Measurements from ENCODE around the gene KCTD10.
"Not testable (repeated sequence)": the region's sequence is repeated elsewhere in the genome, so short reads cannot be mapped to it uniquely, and the experiment has no call there.

DNA sequence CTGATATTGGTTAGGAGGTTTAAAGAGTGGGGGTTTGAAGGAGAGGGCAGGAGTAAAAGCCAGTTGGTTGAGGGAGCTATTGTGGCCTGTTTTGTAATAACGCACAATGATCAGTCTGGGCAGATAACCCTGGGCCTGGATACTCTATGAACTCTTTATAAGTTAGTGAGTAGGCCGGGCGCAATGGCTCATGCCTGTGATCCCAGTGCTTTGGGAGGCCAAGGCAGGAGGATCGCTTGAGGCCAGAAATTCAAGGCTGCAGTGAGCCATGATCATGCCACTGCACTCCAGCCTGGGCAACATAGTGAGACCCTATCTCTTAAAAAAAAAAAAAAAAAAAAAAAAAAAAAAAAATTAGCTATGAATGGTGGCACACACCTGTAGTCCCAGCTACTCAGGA lies 71.0 kb downstream of the KCTD10 start:
- not testable (repeated sequence) for TF ChIP-seq POLR2AphosphoS5 (IDR thresholded peaks at IDR 0.05; ENCODE audit: low read depth, low read length); GABPA (IDR thresholded peaks at IDR 0.05; ENCODE audit: low read depth); YY1 (IDR thresholded peaks at IDR 0.05; ENCODE audit: low read depth); EZH2phosphoT487 (IDR thresholded peaks at IDR 0.05; ENCODE audit: borderline replicate concordance, low read depth); MAX (IDR thresholded peaks at IDR 0.05; ENCODE audit: low read depth)
- TF ChIP-seq, protein P1, sequence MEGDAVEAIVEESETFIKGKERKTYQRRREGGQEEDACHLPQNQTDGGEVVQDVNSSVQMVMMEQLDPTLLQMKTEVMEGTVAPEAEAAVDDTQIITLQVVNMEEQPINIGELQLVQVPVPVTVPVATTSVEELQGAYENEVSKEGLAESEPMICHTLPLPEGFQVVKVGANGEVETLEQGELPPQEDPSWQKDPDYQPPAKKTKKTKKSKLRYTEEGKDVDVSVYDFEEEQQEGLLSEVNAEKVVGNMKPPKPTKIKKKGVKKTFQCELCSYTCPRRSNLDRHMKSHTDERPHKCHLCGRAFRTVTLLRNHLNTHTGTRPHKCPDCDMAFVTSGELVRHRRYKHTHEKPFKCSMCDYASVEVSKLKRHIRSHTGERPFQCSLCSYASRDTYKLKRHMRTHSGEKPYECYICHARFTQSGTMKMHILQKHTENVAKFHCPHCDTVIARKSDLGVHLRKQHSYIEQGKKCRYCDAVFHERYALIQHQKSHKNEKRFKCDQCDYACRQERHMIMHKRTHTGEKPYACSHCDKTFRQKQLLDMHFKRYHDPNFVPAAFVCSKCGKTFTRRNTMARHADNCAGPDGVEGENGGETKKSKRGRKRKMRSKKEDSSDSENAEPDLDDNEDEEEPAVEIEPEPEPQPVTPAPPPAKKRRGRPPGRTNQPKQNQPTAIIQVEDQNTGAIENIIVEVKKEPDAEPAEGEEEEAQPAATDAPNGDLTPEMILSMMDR (IDR thresholded peaks at IDR 0.05): not testable (repeated sequence)
- TF ChIP-seq, protein P2, sequence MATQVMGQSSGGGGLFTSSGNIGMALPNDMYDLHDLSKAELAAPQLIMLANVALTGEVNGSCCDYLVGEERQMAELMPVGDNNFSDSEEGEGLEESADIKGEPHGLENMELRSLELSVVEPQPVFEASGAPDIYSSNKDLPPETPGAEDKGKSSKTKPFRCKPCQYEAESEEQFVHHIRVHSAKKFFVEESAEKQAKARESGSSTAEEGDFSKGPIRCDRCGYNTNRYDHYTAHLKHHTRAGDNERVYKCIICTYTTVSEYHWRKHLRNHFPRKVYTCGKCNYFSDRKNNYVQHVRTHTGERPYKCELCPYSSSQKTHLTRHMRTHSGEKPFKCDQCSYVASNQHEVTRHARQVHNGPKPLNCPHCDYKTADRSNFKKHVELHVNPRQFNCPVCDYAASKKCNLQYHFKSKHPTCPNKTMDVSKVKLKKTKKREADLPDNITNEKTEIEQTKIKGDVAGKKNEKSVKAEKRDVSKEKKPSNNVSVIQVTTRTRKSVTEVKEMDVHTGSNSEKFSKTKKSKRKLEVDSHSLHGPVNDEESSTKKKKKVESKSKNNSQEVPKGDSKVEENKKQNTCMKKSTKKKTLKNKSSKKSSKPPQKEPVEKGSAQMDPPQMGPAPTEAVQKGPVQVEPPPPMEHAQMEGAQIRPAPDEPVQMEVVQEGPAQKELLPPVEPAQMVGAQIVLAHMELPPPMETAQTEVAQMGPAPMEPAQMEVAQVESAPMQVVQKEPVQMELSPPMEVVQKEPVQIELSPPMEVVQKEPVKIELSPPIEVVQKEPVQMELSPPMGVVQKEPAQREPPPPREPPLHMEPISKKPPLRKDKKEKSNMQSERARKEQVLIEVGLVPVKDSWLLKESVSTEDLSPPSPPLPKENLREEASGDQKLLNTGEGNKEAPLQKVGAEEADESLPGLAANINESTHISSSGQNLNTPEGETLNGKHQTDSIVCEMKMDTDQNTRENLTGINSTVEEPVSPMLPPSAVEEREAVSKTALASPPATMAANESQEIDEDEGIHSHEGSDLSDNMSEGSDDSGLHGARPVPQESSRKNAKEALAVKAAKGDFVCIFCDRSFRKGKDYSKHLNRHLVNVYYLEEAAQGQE (IDR thresholded peaks at IDR 0.05; ENCODE audit: low read depth, low read length): not testable (repeated sequence)
- TF ChIP-seq, protein P3, sequence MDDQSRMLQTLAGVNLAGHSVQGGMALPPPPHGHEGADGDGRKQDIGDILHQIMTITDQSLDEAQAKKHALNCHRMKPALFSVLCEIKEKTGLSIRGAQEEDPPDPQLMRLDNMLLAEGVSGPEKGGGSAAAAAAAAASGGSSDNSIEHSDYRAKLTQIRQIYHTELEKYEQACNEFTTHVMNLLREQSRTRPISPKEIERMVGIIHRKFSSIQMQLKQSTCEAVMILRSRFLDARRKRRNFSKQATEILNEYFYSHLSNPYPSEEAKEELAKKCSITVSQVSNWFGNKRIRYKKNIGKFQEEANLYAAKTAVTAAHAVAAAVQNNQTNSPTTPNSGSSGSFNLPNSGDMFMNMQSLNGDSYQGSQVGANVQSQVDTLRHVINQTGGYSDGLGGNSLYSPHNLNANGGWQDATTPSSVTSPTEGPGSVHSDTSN (IDR thresholded peaks at IDR 0.05): not testable (repeated sequence)
